Middle frontal gyrus (tissue), 1 donor: Measurements from ENCODE around the gene WAC.

Experiments used
- DNase-seq: peaks from one replicate; pipeline ENCODE4 v3.0.0-alpha.2; 2015; ENCODE audit warnings: low spot score; ENCODE audit errors: extremely low spot score

The WAC gene

DNA sequence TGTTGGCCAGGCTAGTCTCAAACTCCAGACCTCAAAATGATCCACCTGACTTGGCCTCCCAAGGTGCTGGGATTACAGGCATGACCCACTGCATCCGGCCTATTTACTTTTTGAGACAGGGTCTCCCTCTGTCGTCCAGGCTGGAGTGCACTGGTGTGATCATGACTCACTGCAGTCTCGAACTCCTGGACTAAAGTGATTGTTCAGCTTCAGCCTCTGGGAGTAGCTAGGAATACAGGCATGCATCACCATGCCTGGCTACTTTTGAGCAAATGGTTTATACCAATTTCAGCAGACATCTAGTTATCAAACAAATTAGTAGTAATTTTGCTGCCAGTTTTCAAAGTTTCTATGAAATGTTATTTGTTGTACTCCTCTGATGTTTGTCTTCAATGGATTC lies 2.2 kb upstream of the WAC start:
- no peak for DNase-seq

DNA sequence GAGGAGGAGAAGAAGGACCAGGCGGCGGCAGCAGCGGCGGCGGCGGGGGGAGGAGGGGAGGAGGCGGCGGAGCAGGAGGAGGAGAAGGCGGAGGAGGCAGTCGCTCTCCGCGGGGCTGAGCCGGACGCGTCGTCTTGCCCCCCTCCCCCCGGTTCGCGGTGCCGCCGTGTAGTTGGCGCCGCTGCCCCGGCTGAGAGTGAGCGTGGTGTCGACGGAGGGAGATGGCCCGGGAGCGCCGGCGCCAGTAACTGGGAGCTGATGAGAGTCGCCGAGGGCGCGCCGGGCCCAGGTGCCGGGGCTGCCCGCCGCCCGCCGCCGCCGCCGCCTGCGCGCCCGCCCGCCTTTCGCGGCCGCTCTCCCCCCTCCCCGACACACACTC lies 257 bp downstream of the WAC start:
- no peak for DNase-seq

DNA sequence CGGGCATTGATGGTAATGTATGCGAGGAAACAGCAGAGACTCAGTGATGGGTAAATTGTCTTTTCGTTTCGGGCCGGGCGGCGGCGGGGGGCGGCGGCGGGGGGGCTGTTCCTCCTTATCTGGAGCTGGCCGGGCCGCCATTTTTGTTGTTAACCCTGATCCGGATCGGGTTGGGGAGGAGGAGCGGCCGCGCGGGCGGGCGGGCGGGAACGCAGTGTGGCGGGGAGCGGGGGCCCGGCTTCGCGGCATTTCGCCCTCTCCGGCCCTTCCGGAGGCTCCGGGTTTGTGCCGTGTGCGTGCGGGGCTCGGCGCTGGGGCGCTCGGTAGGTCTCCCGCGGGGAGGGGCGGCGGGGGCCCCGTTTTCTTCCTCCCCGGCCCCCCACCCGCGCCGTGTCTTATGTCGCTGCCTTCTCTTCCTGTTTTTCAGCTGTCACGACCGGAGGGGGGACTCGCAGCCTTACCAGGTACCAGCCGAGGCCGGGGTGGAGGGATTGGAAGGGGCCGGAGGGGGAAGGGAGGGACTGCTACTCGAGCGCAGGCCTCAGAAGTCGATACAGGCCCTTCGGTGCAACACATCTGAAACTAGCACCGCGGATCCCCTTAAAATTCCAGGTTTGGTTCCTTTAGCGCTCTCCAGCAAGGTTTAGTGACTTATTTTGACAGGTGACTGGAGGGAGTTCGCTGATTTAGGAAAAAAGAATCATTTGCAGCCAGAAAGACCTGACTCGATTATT lies 820 bp downstream of the WAC start:
- no peak for DNase-seq

DNA sequence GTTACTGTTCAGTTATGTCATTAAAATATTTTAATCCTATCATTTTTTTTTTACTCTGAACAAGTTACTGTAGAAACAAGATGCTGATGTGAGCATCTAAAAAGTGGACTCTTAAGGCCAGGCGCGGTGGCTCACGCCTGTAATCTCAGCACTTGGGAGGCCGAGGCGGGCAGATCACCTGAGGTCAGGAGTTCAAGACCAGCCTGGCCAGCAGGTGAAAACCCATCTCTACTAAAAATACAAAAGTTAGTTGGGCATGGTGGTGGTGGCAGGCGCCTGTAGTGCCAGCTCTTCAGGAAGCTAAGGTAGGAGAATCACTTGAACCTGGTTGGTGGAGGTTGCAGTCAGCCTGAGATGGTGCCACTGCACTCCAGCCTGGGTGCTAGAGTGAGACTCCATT lies 2.9 kb downstream of the WAC start:
- no peak for DNase-seq

DNA sequence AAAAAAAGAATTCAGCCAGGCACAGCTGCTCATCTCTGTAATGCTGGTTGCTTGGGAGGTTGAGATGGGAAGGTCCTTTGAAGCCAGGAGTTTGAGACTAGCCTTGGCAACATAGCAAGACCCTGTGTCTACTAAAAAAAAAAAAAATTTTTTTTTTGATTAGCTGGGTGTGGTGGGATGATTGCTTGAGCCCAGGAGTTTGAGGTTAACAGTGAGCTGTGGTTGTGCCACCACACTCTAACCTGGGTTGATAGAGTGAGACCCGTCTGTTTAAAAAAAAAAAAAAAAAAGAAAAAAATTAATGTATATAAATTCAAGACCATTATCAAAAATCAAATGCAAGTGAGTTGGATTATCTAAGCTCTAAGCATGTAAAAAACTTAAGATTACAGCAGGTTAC lies 5.7 kb downstream of the WAC start:
- DNase-seq, result no peak

DNA sequence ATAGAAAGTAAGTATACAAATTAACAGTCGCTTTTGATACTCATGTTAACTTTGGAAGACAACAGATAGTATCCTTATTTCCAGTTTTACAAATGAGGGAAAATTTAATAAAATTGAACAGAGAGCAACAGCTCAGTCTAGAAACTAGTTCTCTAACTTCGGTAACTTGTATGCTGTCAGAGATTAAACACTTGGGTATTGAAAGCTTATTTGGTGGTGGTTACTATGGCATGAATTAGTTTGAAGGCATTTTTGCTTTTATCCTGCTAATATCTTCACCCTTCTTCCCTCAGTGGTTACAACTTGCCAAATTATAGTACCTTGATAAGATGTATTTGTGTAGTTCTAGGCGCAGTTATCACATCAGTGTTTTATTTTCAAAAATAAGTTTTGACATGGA lies 7.2 kb downstream of the WAC start:
- no peak for DNase-seq

DNA sequence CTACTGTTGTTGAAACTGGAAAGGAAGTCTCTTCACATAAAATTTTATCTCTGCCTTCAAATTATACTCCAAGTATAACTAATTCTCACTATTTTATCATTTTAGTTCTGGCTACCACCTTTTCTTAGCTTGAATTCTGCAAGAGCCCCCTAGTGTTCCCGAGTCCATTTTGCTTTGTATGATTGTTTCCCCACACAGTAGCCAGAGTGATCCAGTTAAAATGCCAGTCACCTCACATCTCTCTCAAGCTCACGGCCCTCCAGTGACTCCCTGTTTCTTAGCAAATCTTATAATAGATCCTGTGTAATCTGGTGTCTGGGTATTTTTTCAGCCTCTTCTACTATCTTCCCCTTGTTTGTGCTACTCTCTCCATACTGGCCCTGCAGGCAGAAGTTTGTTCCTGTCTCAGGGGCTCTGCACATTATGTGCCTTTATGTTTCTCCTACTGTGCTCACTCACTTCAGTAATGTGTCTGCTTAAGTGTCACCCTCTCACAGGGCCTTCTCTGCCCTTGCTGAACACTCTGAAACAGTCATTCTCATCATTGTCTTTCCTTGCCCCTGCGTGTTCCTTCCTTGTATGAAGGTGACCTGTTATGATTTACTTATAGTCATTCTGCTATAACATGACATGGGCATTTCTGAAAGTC lies 8.9 kb downstream of the WAC start:
- no peak for DNase-seq

DNA sequence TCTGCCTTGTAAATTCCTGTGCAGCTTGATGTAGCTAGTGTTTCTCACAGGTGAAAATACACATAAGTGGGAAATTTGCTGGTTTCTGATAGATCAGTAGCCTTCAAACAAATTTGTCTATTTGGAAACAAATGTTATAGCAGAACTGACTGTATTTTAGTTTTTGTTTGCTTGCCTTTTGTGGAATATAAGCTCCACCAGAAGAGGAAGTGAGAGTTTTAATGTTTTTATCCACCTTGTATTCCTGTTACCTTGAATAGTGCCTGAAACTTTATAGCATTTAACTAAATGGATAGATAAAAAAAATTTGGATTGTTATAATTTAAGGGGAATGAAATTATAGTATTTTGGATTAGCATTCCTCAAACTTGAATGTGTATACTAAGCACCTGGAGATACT lies 9.8 kb downstream of the WAC start:
- DNase-seq, result no peak

DNA sequence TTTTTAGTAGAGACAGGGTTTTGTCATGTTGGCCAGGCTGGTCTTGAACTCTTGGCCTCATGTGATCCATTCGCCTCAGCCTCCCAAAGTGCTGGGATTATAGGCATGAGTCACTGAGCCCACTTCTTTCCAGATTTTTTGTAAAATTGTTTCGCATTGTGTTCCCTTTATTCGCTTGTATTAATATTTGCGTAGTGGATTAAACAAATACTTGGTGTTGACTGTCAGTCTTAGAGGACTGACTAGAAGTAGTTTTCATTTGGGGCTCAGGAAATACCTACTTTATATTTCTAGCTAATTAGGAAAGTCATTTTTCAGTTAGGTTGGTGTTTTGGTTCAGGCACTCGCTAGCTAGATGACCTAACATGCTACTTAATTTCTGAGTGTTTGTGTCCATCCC lies 11.1 kb downstream of the WAC start:
- DNase-seq, result no peak

DNA sequence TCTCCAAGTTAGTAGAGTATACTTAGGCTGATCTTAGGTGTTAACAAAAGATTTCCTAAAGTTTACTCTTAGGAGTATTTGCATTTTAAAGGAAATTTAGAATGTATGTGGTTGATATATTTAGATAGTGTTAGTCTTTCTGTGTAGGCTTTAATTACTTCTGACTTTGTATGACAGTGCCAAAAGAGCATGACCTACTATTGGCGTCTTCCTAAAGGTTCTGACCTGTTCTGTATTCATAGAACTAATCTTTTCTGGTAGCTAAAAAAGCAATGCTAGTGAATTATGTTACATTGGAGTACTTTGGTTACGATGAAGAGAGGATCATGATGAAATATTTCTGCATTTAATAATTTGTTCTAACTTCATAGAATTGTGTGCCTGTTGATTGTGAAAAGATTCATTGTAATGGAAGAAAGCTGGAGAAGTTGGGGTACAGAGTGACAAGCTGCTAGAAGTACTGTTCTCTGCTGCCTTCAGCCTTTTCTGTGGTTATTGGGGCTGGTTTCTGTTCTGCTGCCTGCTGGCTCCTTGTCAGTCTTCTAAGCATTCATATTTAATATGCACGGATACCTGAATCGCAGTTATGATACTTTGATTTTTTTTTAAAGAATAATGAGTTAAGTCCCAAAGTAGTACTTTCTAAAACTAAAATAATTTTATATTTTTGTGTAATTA lies 13.2 kb downstream of the WAC start:
- no peak for DNase-seq

DNA sequence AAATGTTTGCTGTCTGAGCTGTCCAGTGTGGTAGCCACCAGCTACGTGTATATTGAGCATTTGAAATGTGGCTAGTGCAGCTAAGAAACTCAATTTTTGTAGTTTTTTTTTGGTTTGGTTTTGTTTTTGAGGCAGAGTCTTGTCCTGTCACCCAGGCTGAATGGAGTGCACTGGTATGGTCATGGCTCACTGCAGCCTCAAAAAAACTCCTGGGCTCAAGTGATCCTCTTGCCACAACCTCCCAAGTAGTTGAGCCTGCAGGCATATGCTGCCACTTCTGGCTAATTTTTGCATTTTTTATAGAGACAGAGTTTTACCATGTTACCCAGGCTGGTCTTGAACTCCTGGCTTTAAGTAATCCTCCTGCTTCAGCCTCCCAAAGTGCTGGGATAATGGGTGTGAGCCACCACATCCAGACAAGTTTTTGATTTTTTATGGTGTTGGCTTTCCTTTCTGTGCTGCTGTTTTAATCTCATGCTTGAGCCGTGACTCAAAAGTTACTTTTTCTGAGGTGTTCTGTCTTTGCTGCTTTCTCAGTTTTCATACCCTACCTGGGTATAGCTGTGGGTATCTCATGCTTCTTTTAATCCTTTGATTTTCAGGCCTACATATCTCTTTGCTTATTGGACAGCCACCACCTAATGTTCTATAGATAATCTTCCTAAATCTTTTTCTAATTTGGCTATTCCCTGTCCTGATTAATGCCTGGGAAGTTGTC lies 16.0 kb downstream of the WAC start:
- no peak for DNase-seq

DNA sequence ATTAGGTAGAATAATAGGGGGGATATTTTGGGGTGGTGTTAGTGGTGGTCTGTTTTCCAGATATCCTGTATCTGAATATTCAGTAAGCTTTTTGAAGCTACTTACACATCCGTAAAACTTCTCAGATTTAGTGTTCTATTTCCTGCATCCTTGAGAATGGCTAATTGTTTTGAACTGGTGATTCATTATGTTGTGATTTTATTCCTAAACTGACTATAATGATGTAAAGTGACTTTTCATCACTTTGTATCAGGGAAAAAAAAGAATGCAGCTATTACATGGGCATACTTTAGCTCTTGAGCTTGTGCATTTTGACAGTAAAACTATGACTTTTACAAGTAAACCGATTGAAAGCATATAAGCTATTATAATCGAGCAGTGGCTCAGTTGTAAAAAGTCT lies 18.2 kb downstream of the WAC start:
- DNase-seq, result no peak

DNA sequence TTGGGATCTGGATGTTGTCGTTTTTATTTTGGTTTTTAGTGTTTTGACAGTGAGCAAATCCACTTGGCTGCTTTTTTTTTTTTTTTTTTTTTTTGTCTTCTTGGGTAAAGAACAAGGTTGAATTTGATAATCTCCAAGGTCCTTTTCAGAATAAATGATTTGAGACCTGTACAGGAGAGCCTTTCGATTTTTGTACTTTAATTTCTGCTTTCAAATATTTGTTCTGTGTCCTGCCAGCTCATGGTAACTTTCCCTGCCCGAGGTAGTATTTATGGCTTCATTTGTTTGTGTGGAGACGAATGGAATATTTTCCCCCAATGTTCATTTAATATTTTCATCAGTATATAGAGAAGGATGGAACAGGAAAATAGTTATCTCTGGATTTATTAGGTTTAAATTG lies 19.9 kb downstream of the WAC start:
- DNase-seq, result no peak

DNA sequence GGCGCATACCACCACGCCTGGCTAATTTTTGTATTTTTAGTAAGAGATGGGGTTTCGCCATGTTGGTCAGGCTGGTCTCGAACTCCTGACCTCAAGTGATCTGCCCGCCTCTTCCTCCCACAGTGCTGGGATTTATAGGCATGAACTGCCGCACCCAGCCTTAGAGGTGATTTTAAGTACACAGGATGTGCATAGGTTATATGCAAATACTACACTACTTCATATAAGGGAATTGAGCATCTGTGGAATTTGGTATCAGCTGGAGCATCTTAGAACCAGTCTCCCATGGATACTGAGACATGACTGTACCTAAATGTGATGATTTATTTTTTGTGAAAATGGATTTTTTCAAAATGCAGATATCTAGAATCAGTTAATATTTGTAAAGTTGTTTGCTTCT lies 21.1 kb downstream of the WAC start:
- no peak for DNase-seq

DNA sequence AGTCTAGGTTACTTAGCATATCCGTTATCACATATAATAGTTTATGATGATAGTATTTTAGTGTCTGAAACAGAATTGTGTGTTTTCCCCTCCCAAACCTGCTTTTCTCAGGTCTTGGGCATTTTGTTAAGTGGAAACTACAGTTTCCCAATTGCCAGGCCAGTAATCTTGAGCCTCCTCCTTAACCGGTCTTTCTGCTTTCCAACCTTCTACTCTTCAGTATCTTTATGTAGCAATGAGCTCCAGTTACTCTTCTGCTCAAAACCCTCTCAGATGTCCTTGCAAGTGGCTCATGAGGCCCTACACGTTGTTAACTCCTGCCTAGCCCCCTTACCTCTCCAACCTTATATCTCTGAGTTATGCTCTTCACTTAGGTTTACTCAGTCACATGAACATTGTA lies 22.0 kb downstream of the WAC start:
- no peak for DNase-seq

DNA sequence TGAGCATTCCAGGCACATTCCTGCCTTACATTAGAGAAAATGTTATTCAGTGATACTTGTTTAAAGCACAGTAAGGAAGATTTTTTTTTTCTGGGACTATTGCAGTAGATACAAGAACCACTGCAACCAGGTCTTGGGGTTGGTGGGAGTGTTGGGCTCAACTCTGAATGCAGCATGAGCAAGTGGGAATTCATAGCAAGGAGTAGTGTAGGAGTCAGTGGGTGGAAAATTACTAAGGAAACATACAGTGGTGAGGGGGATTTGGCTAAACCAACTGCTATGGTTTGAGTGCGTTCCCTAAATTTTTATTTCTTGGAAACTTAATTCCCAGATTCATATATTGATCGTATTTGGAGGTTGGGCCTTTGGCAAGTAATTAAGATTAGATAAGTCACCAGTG lies 22.4 kb downstream of the WAC start:
- DNase-seq, result no peak

DNA sequence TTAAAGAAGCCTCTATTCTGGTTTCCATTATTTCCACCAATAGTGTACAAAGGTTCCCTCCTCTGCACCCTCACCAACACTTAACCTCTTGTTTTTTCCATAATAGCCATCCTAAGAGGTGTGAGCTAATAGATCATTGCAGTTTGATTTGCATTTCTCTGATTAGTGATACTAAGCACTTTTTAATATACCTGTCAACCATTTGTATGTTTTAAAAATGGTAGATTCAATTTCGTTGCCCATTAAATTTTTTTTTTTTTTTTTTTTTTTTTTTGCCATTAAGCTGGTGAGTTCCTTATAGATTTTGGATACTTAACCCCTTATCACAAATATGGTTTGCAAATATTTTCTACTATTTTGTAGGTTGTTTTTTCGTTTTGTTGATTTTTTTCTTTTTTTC lies 23.2 kb downstream of the WAC start:
- DNase-seq, result no peak

DNA sequence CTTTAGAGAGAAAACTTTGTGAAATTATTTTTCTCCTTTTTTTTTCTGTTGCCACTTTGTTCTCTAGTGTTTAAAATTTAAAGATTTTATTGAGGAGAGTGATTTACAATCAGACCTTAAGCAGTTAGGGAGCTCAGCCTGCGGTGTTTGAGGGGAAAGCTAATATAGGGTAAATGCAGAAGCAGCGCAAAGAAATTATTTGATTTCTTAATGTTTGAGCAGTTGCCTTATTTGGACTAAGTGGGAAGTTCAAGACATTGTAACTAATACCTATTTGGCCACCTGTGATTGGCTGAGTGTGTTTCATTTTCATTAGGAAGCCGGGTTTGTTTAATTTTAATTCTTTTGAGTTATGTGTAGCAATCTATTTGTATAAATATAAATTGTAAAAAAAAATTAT lies 25.3 kb downstream of the WAC start:
- no peak for DNase-seq

DNA sequence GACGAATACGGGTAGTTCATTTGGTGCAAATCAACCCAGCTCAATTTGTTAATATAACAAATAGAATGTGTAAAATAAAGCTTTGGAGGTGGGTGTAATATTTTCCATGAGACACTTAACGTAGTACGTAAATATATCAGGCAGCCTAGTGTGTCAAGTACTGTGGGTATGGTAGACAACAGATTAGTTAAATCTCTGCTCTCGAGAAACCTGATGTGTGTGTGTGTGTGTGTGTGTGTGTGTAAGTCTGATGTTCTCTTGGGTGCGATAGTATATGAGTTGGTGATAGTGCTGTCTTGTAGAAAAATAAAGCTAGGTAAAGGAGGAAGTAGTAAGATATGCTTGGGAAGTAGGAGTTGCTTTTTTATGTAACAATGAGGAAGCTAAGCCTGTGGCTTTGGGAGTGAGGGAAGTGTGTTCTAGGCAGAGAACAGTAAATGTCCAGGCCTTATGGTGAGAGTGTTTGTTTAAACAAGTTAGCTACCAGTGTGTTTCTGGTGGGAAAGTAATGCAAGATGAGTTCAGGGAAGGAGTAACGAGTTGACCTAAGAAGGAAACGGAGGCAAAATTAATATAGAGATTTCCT lies 26.1 kb downstream of the WAC start:
- no peak for DNase-seq

DNA sequence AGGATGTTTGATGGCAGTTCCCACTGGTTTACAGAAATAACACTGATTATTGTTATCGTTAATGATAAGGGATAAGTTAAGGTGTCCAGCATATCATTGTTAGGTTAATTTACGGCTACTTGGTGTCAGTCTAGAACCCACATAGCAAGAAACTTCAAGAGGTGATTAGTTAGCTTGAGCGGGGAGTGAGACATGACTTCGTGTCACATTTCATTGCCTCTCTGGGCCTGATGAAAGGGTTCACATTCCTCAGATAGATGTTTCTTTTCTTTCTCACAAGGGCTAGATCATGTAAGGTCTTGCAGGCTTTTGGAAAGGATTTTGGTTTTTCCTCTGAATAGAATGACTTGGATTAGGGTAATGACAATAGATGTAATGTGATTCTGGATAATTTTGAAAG lies 26.7 kb downstream of the WAC start:
- no peak for DNase-seq

DNA sequence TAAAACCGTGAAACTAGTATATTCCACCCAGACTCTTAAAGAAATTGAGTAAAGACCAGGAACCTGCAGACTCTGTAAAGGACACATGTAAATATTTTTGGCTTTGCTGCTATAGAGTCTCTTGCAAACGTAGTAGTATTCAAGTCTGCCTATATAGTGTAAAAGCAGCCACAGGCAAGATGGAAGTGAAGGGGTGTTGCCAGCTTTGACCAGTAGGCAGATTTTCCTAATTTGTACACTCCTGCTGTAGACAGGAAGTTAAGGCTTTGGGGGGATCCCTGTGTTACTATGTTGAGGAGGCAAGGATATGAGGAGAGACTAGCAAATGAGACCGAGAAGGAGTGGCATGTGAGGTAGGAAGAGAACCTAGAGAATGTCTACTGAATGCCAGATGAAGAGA lies 27.7 kb downstream of the WAC start:
- DNase-seq, result no peak

DNA sequence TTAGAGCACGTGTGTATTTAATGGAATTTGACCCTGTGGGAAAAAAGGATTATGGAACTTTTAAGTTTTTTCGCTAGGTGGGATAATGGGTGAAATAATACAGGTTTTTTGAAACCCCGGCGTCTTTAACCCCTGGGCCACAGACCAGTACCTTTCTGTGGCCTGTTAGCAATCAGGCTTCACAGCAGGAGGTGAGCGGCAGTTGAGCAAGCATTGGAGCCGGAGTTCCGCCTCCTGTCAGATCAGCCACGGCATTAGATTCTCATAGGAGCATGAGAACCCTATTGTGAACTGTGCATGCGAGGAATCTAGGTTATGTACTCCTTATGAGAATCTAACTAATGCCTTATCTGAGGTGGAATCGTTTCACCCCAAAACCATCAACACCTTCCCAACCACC lies 28.6 kb downstream of the WAC start:
- no peak for DNase-seq
